ENCODE results near the gene PDLIM5.

PDLIM5 gene

GRCh38 chr4:94701631-94702300 is 250.0 kb downstream of the PDLIM5 start:
- Histone ChIP-seq H3K9ac (ENCODE audit: low read length) (no peak overlapping the region), H3K4me1 (ENCODE audit: control insufficient read depth, insufficient read depth, low read length) (no peaks in the 10 kb centered on the region), H3K4me3 (ENCODE audit: low read length) (no peak overlapping the region), H3K27me3 (ENCODE audit: control insufficient read depth, insufficient read depth, low read length) (no peaks in the 10 kb centered on the region), H3K36me3 (ENCODE audit: control insufficient read depth, insufficient read depth, low read length) (no peaks in the 10 kb centered on the region), H3K27ac (ENCODE audit: low read depth, low read length) (no peak overlapping the region)

- Histone ChIP-seq H3K36me3 (ENCODE audit: control insufficient read depth, insufficient read depth, low read length) (no peaks in the 10 kb centered on the region), H3K27ac (ENCODE audit: low read depth, low read length) (no peak overlapping the region), H3K4me1 (ENCODE audit: control insufficient read depth, insufficient read depth, low read length) (no peaks in the 10 kb centered on the region), H3K4me3 (ENCODE audit: low read length) (no peak overlapping the region), H3K27me3 (ENCODE audit: control insufficient read depth, insufficient read depth, low read length) (no peaks in the 10 kb centered on the region), H3K9ac (ENCODE audit: low read length) (no peak overlapping the region)
These were observed 259.9 kb downstream of the PDLIM5 start for GRCh38 chr4:94711635-94712034.

DNA sequence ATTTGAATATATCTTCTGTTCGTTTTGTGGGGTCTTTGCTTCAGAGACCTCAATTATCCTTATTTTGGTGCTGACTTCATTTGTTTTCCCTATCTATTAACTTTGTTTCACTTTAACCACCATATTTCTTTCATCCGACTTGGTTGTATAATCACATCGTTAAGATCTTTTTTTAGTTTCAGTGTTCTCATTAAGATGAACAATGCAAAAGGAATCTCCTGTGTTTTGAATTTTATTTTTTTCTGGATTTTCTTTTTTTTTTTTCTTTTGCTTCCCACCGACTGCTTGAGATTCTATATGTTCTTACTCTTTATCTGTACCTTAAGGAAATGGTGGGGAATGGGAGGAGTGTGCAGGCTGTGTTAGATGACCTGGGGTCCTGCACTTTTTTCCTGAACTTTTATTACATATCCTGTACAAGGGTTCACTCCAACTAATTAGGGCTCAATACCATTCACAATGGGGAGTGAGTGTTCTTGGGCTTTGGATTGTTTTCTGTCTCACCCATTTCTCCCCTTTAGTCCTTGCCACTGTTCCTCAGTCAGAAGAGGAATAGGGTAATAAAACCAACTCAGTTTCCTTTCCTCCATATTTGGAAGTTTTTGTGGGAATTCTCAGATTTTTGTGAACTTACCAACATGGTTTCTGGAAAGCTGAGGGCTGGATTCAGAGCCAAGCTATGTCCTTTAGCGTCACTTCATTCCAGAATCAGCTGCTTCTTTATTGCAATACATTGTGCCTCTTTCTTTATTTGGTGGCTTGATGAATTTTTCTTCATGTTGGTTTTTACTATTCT is 262.8 kb downstream of the PDLIM5 start:
- no peak overlapping the region for H3K27ac ChIP-seq (ENCODE audit: low read depth, low read length)
- no peak overlapping the region for H3K4me3 ChIP-seq (ENCODE audit: low read length)
- H3K4me1 ChIP-seq (ENCODE audit: control insufficient read depth, insufficient read depth, low read length) = no peaks in the 10 kb centered on the region

DNA sequence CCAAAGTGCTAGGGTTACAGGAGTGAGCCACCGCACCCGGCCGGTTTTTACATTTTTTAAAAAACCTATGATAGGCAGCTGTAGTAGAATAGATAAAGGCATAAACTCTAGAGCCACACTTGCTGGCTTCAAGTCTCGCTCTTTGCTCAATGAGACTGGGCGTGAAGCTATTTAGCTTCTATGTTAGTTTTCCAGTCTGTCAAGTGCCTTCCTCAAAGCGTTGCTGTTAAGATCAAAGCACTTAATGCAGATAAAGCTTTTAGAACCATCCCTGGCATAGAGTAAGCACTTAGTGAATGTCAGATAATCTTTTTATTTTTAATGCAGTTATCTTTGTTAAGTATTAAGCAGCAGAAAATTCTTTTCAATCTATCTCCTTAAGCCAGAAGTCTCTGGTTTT is 264.0 kb downstream of the PDLIM5 start:
- Histone ChIP-seq H3K4me1 (ENCODE audit: control insufficient read depth, insufficient read depth, low read length) (no peaks in the 10 kb centered on the region), H3K27me3 (ENCODE audit: control insufficient read depth, insufficient read depth, low read length) (no peaks in the 10 kb centered on the region), H3K4me3 (ENCODE audit: low read length) (no peak overlapping the region), H3K9ac (ENCODE audit: low read length) (no peak overlapping the region), H3K27ac (ENCODE audit: low read depth, low read length) (no peak overlapping the region), H3K36me3 (ENCODE audit: control insufficient read depth, insufficient read depth, low read length) (no peaks in the 10 kb centered on the region)

More for the DNA sequence above, 262.8 kb downstream of the PDLIM5 start:
- H3K27me3 ChIP-seq (ENCODE audit: control insufficient read depth, insufficient read depth, low read length) = no peaks in the 10 kb centered on the region
- H3K36me3 ChIP-seq (ENCODE audit: control insufficient read depth, insufficient read depth, low read length) = no peaks in the 10 kb centered on the region
- H3K9ac ChIP-seq (ENCODE audit: low read length) = no peak overlapping the region
